GM12865 (cell line): ENCODE measurements around the gene CFAP299.
"Not testable (repeated sequence)": the region's sequence is repeated elsewhere in the genome, so short reads cannot be mapped to it uniquely, and the experiment has no call there.

Experiments used
- DNase-seq: peaks from one replicate; pipeline ENCODE4 v3.0.0; 2010; ENCODE audit warnings: low read depth
- H3K4me3 ChIP-seq: 2 replicates; pipeline ENCODE4 v1.5.1; 2011; ENCODE audit warnings: mild to moderate bottlenecking, low read depth, low read length, control low read depth
- TF ChIP-seq, protein P1 (sequence below): IDR thresholded peaks from 2 replicates; pipeline ENCODE4 v1.5.1; 2011; ENCODE audit warnings: low read length, control low read depth, low read depth, inconsistent platforms; ENCODE audit not compliant: insufficient read depth; ENCODE audit errors: missing control alignments

The CFAP299 gene

GRCh38 chr4:80340036-80340435 is 4.5 kb downstream of the CFAP299 start:
- TF ChIP-seq, protein P1, sequence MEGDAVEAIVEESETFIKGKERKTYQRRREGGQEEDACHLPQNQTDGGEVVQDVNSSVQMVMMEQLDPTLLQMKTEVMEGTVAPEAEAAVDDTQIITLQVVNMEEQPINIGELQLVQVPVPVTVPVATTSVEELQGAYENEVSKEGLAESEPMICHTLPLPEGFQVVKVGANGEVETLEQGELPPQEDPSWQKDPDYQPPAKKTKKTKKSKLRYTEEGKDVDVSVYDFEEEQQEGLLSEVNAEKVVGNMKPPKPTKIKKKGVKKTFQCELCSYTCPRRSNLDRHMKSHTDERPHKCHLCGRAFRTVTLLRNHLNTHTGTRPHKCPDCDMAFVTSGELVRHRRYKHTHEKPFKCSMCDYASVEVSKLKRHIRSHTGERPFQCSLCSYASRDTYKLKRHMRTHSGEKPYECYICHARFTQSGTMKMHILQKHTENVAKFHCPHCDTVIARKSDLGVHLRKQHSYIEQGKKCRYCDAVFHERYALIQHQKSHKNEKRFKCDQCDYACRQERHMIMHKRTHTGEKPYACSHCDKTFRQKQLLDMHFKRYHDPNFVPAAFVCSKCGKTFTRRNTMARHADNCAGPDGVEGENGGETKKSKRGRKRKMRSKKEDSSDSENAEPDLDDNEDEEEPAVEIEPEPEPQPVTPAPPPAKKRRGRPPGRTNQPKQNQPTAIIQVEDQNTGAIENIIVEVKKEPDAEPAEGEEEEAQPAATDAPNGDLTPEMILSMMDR, result no peak
- no peak overlapping the region for H3K4me3 ChIP-seq
- no peak for DNase-seq

GRCh38 chr4:80342684-80343083 is 7.2 kb downstream of the CFAP299 start:
- DNase-seq, H3K4me3 ChIP-seq: not testable (repeated sequence)

DNA sequence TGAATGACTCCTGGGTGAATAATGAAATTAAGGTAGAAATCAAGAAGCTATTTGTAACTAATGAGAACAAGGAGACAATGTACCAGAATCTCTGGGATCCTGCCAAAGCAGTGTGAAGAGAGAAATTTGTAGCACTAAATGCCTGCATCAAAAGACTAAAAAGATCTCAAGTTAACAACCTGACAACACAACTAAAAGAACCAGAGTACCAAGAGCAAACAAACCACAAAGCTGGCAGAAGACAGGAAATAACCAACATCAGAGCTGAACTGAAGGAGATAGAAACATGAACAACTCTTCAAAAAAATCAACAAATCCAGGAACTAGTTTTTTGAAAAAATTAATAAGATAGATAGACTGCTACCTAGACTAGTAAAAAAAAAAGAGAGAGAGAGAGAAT is 8.4 kb downstream of the CFAP299 start:
- no peak for DNase-seq
- no peak overlapping the region for H3K4me3 ChIP-seq
- TF ChIP-seq, protein P1, result no peak

- TF ChIP-seq, protein P1, result no peak
- no peak for DNase-seq
- H3K4me3 ChIP-seq, result no peak overlapping the region
These were observed 24.6 kb downstream of the CFAP299 start for GRCh38 chr4:80360084-80360483.

- no peak overlapping the region for H3K4me3 ChIP-seq
- TF ChIP-seq, protein P1, result no peak
- DNase-seq, result no peak
These were observed 25.4 kb downstream of the CFAP299 start for GRCh38 chr4:80360900-80361299.

- no peak overlapping the region for H3K4me3 ChIP-seq
- TF ChIP-seq, protein P1, result peak; percentile 15
- DNase-seq, result peak; percentile 17
These were observed 25.9 kb downstream of the CFAP299 start for GRCh38 chr4:80361329-80361900.

DNA sequence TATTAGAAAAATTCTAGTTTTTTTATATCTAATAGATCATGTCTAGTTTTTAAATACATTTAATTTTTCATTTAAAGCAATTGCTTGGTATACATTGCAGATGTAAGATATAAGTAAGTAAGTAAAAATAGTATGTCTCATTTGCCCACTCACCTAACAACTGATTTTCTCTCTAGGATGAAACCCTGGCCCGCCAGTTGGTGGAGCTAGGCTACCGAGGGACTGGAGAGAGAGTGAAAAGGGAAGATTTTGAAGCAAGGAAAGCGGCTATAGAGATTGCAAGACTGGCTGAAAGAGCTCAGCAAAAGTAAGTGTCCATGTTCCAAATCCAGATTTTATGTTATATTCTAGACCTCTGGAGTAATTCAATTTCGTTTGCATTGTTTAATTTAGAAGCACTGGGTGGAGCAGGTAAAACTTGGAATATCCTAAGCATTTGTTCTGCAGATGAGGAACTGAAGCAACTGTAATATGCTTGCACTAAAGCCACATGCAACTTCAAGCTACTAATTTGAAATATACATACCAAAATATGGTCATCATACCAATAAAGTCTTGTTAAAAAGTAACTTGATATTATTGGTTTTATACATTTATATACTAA is 27.1 kb downstream of the CFAP299 start:
- TF ChIP-seq, protein P1, result peak; percentile 55
- no peak overlapping the region for H3K4me3 ChIP-seq
- peak; percentile 44 for DNase-seq
